ENCODE data around the gene DNAJC6. TPM values are rescaled to one million over a fixed set of nuclear protein-coding genes. Genes with fewer than 3 reads are reported as not detected.

The DNAJC6 gene
- total RNA-seq, 1 donor from 2014 or later, result 21.9 TPM

DNA sequence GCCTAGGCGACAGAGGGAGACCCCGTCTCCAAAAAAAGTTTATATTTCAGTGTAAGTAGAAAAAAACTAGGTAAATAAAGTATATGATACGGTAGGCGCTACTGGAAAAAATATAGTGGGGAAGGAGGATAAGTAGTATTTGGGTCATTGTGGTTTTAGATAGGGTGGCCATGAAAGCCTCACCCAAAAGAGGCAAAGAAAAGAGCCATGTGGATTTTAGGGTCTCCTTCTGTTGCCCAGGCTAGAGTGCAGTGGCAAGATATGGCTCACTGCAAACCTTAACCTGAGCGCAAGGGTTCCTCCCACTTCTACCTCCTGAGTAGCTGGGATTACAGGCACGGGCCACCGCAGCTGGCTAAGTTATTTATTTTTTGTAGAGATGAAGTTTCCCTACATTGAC is 128.3 kb downstream of the DNAJC6 start:
- DNase-seq (ENCODE audit: low spot score), result no peak
- Histone ChIP-seq H4K20me1 (ENCODE audit: low read depth) (no peaks in the 10 kb centered on the region), H3K9ac (no peak overlapping the region), H3K4me1 (peaks cover 8% of the 10 kb centered on the region), H3K36me3 (no peaks in the 10 kb centered on the region), H3F3A (ENCODE audit: low read depth) (no peaks in the 10 kb centered on the region), H3K27ac (no peak overlapping the region), H3K4me2 (no peak overlapping the region), H2AFZ (replicated peaks) (no peak overlapping the region), H3K4me3 (no peak overlapping the region), H3K27me3 (no peaks in the 10 kb centered on the region), H3K79me2 (ENCODE audit: low read depth) (no peaks in the 10 kb centered on the region), H3K9me3 (ENCODE audit: low read depth) (no peaks in the 10 kb centered on the region)
- Mint-ChIP-seq H3K9me3 (no peaks in the 10 kb centered on the region), H3K27me3 (ENCODE audit: insufficient read depth, low read depth) (no peaks in the 10 kb centered on the region), H3K27ac (no peak overlapping the region), H3K36me3 (peaks cover 6% of the 10 kb centered on the region), H3K4me1 (no peaks in the 10 kb centered on the region), H3K4me3 (no peak overlapping the region)
- TF ChIP-seq EZH2phosphoT487 (IDR thresholded peaks at IDR 0.05) (no peak), EZH2 (IDR thresholded peaks at IDR 0.05) (no peak)
- TF ChIP-seq, protein P1, sequence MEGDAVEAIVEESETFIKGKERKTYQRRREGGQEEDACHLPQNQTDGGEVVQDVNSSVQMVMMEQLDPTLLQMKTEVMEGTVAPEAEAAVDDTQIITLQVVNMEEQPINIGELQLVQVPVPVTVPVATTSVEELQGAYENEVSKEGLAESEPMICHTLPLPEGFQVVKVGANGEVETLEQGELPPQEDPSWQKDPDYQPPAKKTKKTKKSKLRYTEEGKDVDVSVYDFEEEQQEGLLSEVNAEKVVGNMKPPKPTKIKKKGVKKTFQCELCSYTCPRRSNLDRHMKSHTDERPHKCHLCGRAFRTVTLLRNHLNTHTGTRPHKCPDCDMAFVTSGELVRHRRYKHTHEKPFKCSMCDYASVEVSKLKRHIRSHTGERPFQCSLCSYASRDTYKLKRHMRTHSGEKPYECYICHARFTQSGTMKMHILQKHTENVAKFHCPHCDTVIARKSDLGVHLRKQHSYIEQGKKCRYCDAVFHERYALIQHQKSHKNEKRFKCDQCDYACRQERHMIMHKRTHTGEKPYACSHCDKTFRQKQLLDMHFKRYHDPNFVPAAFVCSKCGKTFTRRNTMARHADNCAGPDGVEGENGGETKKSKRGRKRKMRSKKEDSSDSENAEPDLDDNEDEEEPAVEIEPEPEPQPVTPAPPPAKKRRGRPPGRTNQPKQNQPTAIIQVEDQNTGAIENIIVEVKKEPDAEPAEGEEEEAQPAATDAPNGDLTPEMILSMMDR (IDR thresholded peaks at IDR 0.05), result no peak

DNA sequence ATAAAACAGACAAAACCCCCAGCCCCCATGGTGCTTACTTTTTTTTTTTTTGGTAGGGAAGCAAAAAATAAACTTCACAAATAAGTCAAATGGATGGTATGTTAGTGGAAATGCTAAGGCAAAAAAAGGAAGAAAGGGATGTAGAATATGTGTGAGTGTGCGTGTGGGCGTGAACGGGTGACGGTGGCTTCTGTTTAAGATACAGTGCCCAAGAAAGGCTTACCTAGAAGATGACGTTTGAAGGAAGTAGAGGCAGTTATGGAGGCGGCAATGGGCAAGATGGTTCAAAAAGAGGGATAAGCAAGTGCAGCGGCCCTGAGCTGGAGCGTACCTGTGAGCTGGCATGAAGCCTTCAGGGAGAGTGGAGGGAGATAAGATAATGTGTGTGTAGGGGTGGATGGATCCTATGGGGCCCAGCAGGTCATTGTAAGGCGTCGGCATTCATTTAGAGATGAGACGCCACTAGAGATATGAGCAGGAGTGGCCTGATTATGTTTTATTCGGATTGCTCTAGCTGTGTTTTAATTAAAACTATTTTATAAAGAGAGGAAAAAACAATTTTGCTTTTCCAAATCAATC is 131.1 kb downstream of the DNAJC6 start:
- H3K4me1 Mint-ChIP-seq, result no peaks in the 10 kb centered on the region
- no peak overlapping the region for H2AFZ ChIP-seq (replicated peaks)
- no peak overlapping the region for H3K4me3 Mint-ChIP-seq
- H3K4me1 ChIP-seq, result no peaks in the 10 kb centered on the region
- H3K79me2 ChIP-seq (ENCODE audit: low read depth), result no peaks in the 10 kb centered on the region
- H3K27me3 Mint-ChIP-seq (ENCODE audit: insufficient read depth, low read depth), result no peaks in the 10 kb centered on the region
- H3K9me3 Mint-ChIP-seq, result no peaks in the 10 kb centered on the region
- H3K27ac Mint-ChIP-seq, result no peak overlapping the region
- DNase-seq (ENCODE audit: low spot score), result no peak
- no peak for TF ChIP-seq EZH2phosphoT487 (IDR thresholded peaks at IDR 0.05)
- TF ChIP-seq, protein P1 (IDR thresholded peaks at IDR 0.05), result no peak
- TF ChIP-seq EZH2 (IDR thresholded peaks at IDR 0.05), result no peak
- no peaks in the 10 kb centered on the region for H3K36me3 Mint-ChIP-seq
- no peak overlapping the region for H3K4me2 ChIP-seq
- H3K27ac ChIP-seq, result no peak overlapping the region
- H4K20me1 ChIP-seq (ENCODE audit: low read depth), result no peaks in the 10 kb centered on the region
- H3K36me3 ChIP-seq, result no peaks in the 10 kb centered on the region
- no peaks in the 10 kb centered on the region for H3K27me3 ChIP-seq
- no peak overlapping the region for H3K9ac ChIP-seq
- no peaks in the 10 kb centered on the region for H3K9me3 ChIP-seq (ENCODE audit: low read depth)
- no peaks in the 10 kb centered on the region for H3F3A ChIP-seq (ENCODE audit: low read depth)
- H3K4me3 ChIP-seq, result no peak overlapping the region

DNA sequence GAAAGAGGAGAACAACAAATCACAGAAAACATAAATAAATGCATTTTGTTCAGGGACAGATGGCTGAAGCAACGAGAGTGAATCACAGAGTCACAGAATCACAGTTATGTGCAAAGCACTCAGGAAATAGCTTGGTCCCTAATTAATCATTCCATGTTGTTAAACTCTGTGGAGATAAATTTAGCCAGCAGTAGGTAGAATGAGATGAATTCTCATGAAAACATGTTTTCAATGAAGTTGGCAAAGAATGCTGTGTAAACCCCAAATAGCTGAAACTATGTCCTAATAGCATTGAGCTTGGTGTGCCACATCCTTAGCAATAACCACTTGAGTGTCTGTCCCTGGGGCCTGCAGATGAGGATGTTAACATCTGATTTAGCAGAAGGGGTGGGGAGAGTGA is 131.6 kb downstream of the DNAJC6 start:
- no peak overlapping the region for H3K4me2 ChIP-seq
- H3K4me3 ChIP-seq, result no peak overlapping the region
- TF ChIP-seq EZH2phosphoT487 (IDR thresholded peaks at IDR 0.05), result no peak
- TF ChIP-seq EZH2 (IDR thresholded peaks at IDR 0.05), result no peak
- TF ChIP-seq, protein P1 (IDR thresholded peaks at IDR 0.05), result no peak

More for the DNA sequence above, 131.6 kb downstream of the DNAJC6 start:
- Histone ChIP-seq H3K4me1 (no peaks in the 10 kb centered on the region), H3K27ac (no peak overlapping the region), H4K20me1 (ENCODE audit: low read depth) (no peaks in the 10 kb centered on the region), H3K9ac (no peak overlapping the region), H3K36me3 (no peaks in the 10 kb centered on the region), H3K27me3 (no peaks in the 10 kb centered on the region), H3K79me2 (ENCODE audit: low read depth) (no peaks in the 10 kb centered on the region), H2AFZ (replicated peaks) (no peak overlapping the region), H3K9me3 (ENCODE audit: low read depth) (no peaks in the 10 kb centered on the region), H3F3A (ENCODE audit: low read depth) (no peaks in the 10 kb centered on the region)
- no peak for DNase-seq (ENCODE audit: low spot score)
- Mint-ChIP-seq H3K27ac (no peak overlapping the region), H3K4me1 (no peaks in the 10 kb centered on the region), H3K4me3 (no peak overlapping the region), H3K27me3 (ENCODE audit: insufficient read depth, low read depth) (no peaks in the 10 kb centered on the region), H3K36me3 (no peaks in the 10 kb centered on the region), H3K9me3 (no peaks in the 10 kb centered on the region)

Data from neural progenitor cell (in vitro differentiated cells).